SK-N-MC (cell line): ENCODE measurements around the gene KIF16B.

Experiments
- EZH2 ChIP-seq: fragments of 200-600 bp; sonication (generic); IDR thresholded peaks from one replicate; pipeline ENCODE4 v1.6.1; 2017; ENCODE audit warnings: antibody characterized with exemption
- FOXP2 ChIP-seq: optimal IDR thresholded peaks from 2 replicates; pipeline ENCODE3; 2011; ENCODE audit warnings: mild to moderate bottlenecking, moderate library complexity; ENCODE audit not compliant: insufficient read depth; ENCODE audit errors: extremely low read length, control extremely low read depth
- POLR2AphosphoS5 ChIP-seq: IDR thresholded peaks from 2 replicates; pipeline ENCODE4 v1.6.1; 2012; ENCODE audit warnings: mild to moderate bottlenecking, low read depth, low read length, borderline replicate concordance

DNA sequence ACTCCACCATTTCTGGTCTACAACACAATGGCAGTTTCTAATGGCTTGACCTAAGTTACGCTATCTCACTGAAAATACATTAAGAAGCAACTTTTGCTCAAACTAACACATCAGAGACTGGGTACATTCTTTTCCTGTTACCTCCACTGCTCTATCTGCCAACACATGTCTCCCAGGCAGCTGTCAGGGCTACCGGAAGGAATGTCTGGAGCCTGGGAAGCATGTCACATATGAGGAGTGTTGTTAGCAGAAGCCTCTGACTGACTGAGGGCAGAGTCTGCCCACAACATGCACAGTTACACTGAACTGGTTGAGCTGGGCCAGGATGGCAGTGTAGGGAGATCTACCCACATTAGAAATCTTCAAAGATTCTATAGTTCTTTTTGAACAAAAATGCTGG is 264.5 kb downstream of the KIF16B start:
- no peak for TF ChIP-seq POLR2AphosphoS5
- TF ChIP-seq EZH2, result no peak
- TF ChIP-seq FOXP2, result no peak
